Right cardiac atrium (tissue), 5 donors: ENCODE results near the gene ADGRD1. TPM values are rescaled to one million over a fixed set of nuclear protein-coding genes. Genes with fewer than 3 reads are reported as not detected.

Source experiments
- ATAC-seq, 2 donors: fragments of 200-7000 bp; cut with Tn5 transposase; one replicate each; pipeline versions ENCODE4 v1.8.0 to v1.9.1; 2020; ENCODE audit warnings: moderate library complexity in 2 of 2, mild to moderate bottlenecking in 1 of 2
- DNase-seq, 3 donors: peaks; one replicate each; pipeline ENCODE4 v3.0.0-alpha.2; 2020
- H3K27ac ChIP-seq: one replicate; pipeline ENCODE4 v1.5.1; 2013; ENCODE audit warnings: mild to moderate bottlenecking, low read length, control low read depth, moderate library complexity
- H3K27me3 ChIP-seq: one replicate; pipeline ENCODE4 v1.6.1; 2013; ENCODE audit not compliant: control insufficient read depth, insufficient read depth
- H3K4me1 ChIP-seq: one replicate; pipeline ENCODE4 v1.6.1; 2013; ENCODE audit warnings: low read length; ENCODE audit not compliant: control insufficient read depth, insufficient read depth
- H3K4me3 ChIP-seq: one replicate; pipeline ENCODE4 v1.5.1; 2013; ENCODE audit warnings: low read length, control low read depth
- H3K9me3 ChIP-seq: one replicate; pipeline ENCODE4 v1.6.1; 2013; ENCODE audit warnings: low read length; ENCODE audit not compliant: control insufficient read depth
- WGBS: extraction: QIAGEN DNeasy Blood & Tissue Kit; methylation state at CpG from one replicate; pipeline ENCODE4 v1.1.7; 2013; 5-methylcytosine and 5-hydroxymethylcytosine counted together
- intact Hi-C, 4 donors: fragments of 100-400 bp; cut with DNase I; formaldehyde crosslinking; loops; one replicate each; pipeline versions ENCODE4 v1.11.0 to v1.14.0; 2022 to 2023
- polyA plus RNA-seq: library from polyadenylated mRNA; stranded (reverse); fragments of 200-250 nt; gene quantifications from one replicate; pipeline ENCODE4 v1.2.3, GENCODE V29; 2013
- total RNA-seq, 4 donors: library from RNA; stranded (reverse); fragmentation: NEBNext Ultra II Directional; extraction: Animal tissue kit (Norgen Biotek cat#: 25700); gene quantifications; one replicate each; pipeline ENCODE4 v1.2.1, GENCODE V29; 2021
- donor health status: healthy with polysubstance abuse.
- donor health status: DM: no; HTN: yes; CAD: no.
- donor health status: DM: no; HTN: no; CAD: no.
- donor health status: DM: no; HTN: yes; CAD: no; lungs with severe emphysema.
- donor health status: DM: yes; HTN: yes; CAD: no.

The ADGRD1 gene
- total and polyA plus RNA-seq, 5 donors: 50.0 to 386 (median 234) TPM

GRCh38 chr12:131137836-131138637, 184.3 kb downstream of the ADGRD1 start:
- WGBS: 73% methylated on average over 28 of the region's 28 CpGs
- ATAC-seq: peak in 1 of 2 donors; percentile 2
- Histone ChIP-seq H3K4me1 (no peaks in the 10 kb centered on the region), H3K27me3 (no peaks in the 10 kb centered on the region), H3K4me3 (no peak overlapping the region), H3K27ac (no peak overlapping the region), H3K9me3 (no peaks in the 10 kb centered on the region)
- no peak for DNase-seq
- intact Hi-C loops: loop anchor here in 1 of 4 donors (10.0 kb wide), 1 partner anchor 223 kb away; no protein-coding TSS in a partner anchor

GRCh38 chr12:131138638-131139362, 185.1 kb downstream of the ADGRD1 start:
- no peak for ATAC-seq
- no peaks in the 10 kb centered on the region for H3K4me1 ChIP-seq
- intact Hi-C loops: loop anchor here in 1 of 4 donors (10.0 kb wide), 1 partner anchor 224 kb away; no protein-coding TSS in a partner anchor
- no peaks in the 10 kb centered on the region for H3K27me3 ChIP-seq
- no peak overlapping the region for H3K27ac ChIP-seq
- H3K9me3 ChIP-seq: no peaks in the 10 kb centered on the region
- WGBS: 91% methylated on average over 34 of the region's 34 CpGs
- no peak overlapping the region for H3K4me3 ChIP-seq
- no peak for DNase-seq

GRCh38 chr12:131139363-131140068, 185.8 kb downstream of the ADGRD1 start:
- peak in 1 of 3 donors; percentile 51 for DNase-seq
- Histone ChIP-seq H3K9me3 (no peaks in the 10 kb centered on the region), H3K27ac (no peak overlapping the region), H3K4me1 (no peaks in the 10 kb centered on the region), H3K27me3 (no peaks in the 10 kb centered on the region), H3K4me3 (no peak overlapping the region)
- 90% methylated on average over 27 of the region's 27 CpGs for WGBS
- ATAC-seq: peak in 1 of 2 donors; percentile 3
- intact Hi-C loops: loop anchor here in 1 of 4 donors (10.0 kb wide), 1 partner anchor 225 kb away; no protein-coding TSS in a partner anchor

GRCh38 chr12:131140069-131140435, 186.3 kb downstream of the ADGRD1 start:
- Histone ChIP-seq H3K27me3 (no peaks in the 10 kb centered on the region), H3K9me3 (no peaks in the 10 kb centered on the region), H3K27ac (no peak overlapping the region), H3K4me1 (no peaks in the 10 kb centered on the region), H3K4me3 (no peak overlapping the region)
- intact Hi-C loops: no loop called here
- 91% methylated on average over 12 of the region's 12 CpGs for WGBS
- no peak for DNase-seq
- ATAC-seq: no peak

GRCh38 chr12:131140697-131141096, 187.0 kb downstream of the ADGRD1 start:
- H3K27me3 ChIP-seq: no peaks in the 10 kb centered on the region
- H3K4me3 ChIP-seq: no peak overlapping the region
- intact Hi-C loops: no loop called here
- DNase-seq: peak in 1 of 3 donors; percentile 12
- 90% methylated on average over 10 of the region's 10 CpGs for WGBS
- ATAC-seq: no peak
- H3K4me1 ChIP-seq: no peaks in the 10 kb centered on the region
- no peak overlapping the region for H3K27ac ChIP-seq
- no peaks in the 10 kb centered on the region for H3K9me3 ChIP-seq

- no peaks in the 10 kb centered on the region for H3K4me1 ChIP-seq
- no peaks in the 10 kb centered on the region for H3K9me3 ChIP-seq
- H3K27ac ChIP-seq: no peak overlapping the region
- intact Hi-C loops: no loop called here
- ATAC-seq (no peak), DNase-seq (no peak)
- no peak overlapping the region for H3K4me3 ChIP-seq
- WGBS: 74% methylated on average over 8 of the region's 8 CpGs
- H3K27me3 ChIP-seq: no peaks in the 10 kb centered on the region
Measured at GRCh38 chr12:131141514-131141913, 187.8 kb downstream of the ADGRD1 start.

- no peaks in the 10 kb centered on the region for H3K4me1 ChIP-seq
- H3K27ac ChIP-seq: no peak overlapping the region
- intact Hi-C loops: no loop called here
- ATAC-seq: peak; percentile 22 to 30
- no peak for DNase-seq
- 44% methylated on average over 19 of the region's 19 CpGs for WGBS
- H3K27me3 ChIP-seq: no peaks in the 10 kb centered on the region
- no peaks in the 10 kb centered on the region for H3K9me3 ChIP-seq
- no peak overlapping the region for H3K4me3 ChIP-seq
Measured at GRCh38 chr12:131142891-131143657, 189.4 kb downstream of the ADGRD1 start.

- H3K9me3 ChIP-seq: no peaks in the 10 kb centered on the region
- WGBS: 73% methylated on average over 5 of the region's 5 CpGs
- intact Hi-C loops: no loop called here
- no peak for DNase-seq
- peak in 1 of 2 donors; percentile 42 for ATAC-seq
- no peaks in the 10 kb centered on the region for H3K4me1 ChIP-seq
- H3K4me3 ChIP-seq: no peak overlapping the region
- H3K27ac ChIP-seq: no peak overlapping the region
- no peaks in the 10 kb centered on the region for H3K27me3 ChIP-seq
Measured at GRCh38 chr12:131146173-131146675, 192.5 kb downstream of the ADGRD1 start.

- no peaks in the 10 kb centered on the region for H3K27me3 ChIP-seq
- intact Hi-C loops: no loop called here
- no peaks in the 10 kb centered on the region for H3K9me3 ChIP-seq
- no peak for DNase-seq
- no peaks in the 10 kb centered on the region for H3K4me1 ChIP-seq
- no peak overlapping the region for H3K4me3 ChIP-seq
- ATAC-seq: no peak
- no peak overlapping the region for H3K27ac ChIP-seq
- WGBS: 93% methylated on average over 1 of the region's 1 CpG
Measured at GRCh38 chr12:131147293-131147692, 193.6 kb downstream of the ADGRD1 start.

- 35% methylated on average over 3 of the region's 3 CpGs for WGBS
- no peaks in the 10 kb centered on the region for H3K9me3 ChIP-seq
- no peaks in the 10 kb centered on the region for H3K4me1 ChIP-seq
- no peak overlapping the region for H3K4me3 ChIP-seq
- no peak overlapping the region for H3K27ac ChIP-seq
- intact Hi-C loops: no loop called here
- H3K27me3 ChIP-seq: no peaks in the 10 kb centered on the region
- DNase-seq (peak in 1 of 3 donors; percentile 78), ATAC-seq (no peak)
Measured at GRCh38 chr12:131147894-131148293, 194.2 kb downstream of the ADGRD1 start.
